ENCODE data around the gene DNM1.
A peak's percentile ranks its signal among the peaks of the same experiment; 100 is the strongest.

Gene DNM1

GRCh38 chr9:128187361-128187760 is 15.8 kb upstream of the DNM1 start:
- no peak overlapping the region for H3K4me3 ChIP-seq (ENCODE audit: low read length)
- DNase-seq (ENCODE audit: low read depth), result no peak
- no peak for TF ChIP-seq CTCF (IDR thresholded peaks at IDR 0.05; ENCODE audit: insufficient read depth, low read depth, low read length, missing control alignments)

- no peak overlapping the region for H3K4me3 ChIP-seq (ENCODE audit: low read length)
- DNase-seq (ENCODE audit: low read depth), result no peak
- TF ChIP-seq CTCF (IDR thresholded peaks at IDR 0.05; ENCODE audit: insufficient read depth, low read depth, low read length, missing control alignments), result no peak
These were observed 15.0 kb upstream of the DNM1 start for GRCh38 chr9:128188209-128188608.

GRCh38 chr9:128190013-128190412 is 13.2 kb upstream of the DNM1 start:
- DNase-seq (ENCODE audit: low read depth), result no peak
- H3K4me3 ChIP-seq (ENCODE audit: low read length), result no peak overlapping the region
- TF ChIP-seq CTCF (IDR thresholded peaks at IDR 0.05; ENCODE audit: insufficient read depth, low read depth, low read length, missing control alignments), result no peak

GRCh38 chr9:128190516-128191405 is 12.4 kb upstream of the DNM1 start:
- no peak for TF ChIP-seq CTCF (IDR thresholded peaks at IDR 0.05; ENCODE audit: insufficient read depth, low read depth, low read length, missing control alignments)
- H3K4me3 ChIP-seq (ENCODE audit: low read length), result peak overlapping the region; percentile 77
- no peak for DNase-seq (ENCODE audit: low read depth)

GRCh38 chr9:128191406-128192046 is 11.7 kb upstream of the DNM1 start, which contains the start of gene CIZ1:
Gene CIZ1 (minus strand): TSS chr9:128191572. CDS start chr9:128190857, 715 bp downstream.
- DNase-seq (ENCODE audit: low read depth), result peak; percentile 81
- peak; percentile 30 for TF ChIP-seq CTCF (IDR thresholded peaks at IDR 0.05; ENCODE audit: insufficient read depth, low read depth, low read length, missing control alignments)
- H3K4me3 ChIP-seq (ENCODE audit: low read length), result peak within 1 kb of the TSS; percentile 77

- peak overlapping the region; percentile 77 for H3K4me3 ChIP-seq (ENCODE audit: low read length)
- no peak for TF ChIP-seq CTCF (IDR thresholded peaks at IDR 0.05; ENCODE audit: insufficient read depth, low read depth, low read length, missing control alignments)
- DNase-seq (ENCODE audit: low read depth), result peak; percentile 91
These were observed 10.4 kb upstream of the DNM1 start for GRCh38 chr9:128192601-128193371.
